Gastroesophageal sphincter (tissue), 3 donors: ENCODE measurements around the gene NAT8L.

ENCODE experiments used
- CTCF ChIP-seq, 4 experiments: fragments of 200-600 bp in 2 of 4; fragments of 450-650 bp in 2 of 4; sonication (generic) in 1 of 4; IDR thresholded peaks; one replicate each; pipeline ENCODE4 v1.5.1; 2017 to 2019; ENCODE audit warnings: antibody characterized with exemption in 4 of 4, mild to moderate bottlenecking in 2 of 4, moderate library complexity in 2 of 4
- POLR2AphosphoS5 ChIP-seq: sonication (generic); formaldehyde crosslinking; IDR thresholded peaks from one replicate; pipeline ENCODE4 v1.6.1; 2017; ENCODE audit warnings: antibody characterized with exemption

- TF ChIP-seq POLR2AphosphoS5 (no peak), CTCF (IDR thresholded peaks at IDR 0.05) (no peak)
Measured at GRCh38 chr4:2101346-2102044, 42.4 kb downstream of the NAT8L start.
